Measurements from ENCODE around the gene PTPN7. TPM values are rescaled to one million over a fixed set of nuclear protein-coding genes. Genes with fewer than 3 reads are reported as not detected.
A peak's percentile ranks its signal among the peaks of the same experiment; 100 is the strongest.

The PTPN7 gene
- total and polyA plus RNA-seq, 8 donors = 1.0 to 11.7 (median 1.5) TPM

DNA sequence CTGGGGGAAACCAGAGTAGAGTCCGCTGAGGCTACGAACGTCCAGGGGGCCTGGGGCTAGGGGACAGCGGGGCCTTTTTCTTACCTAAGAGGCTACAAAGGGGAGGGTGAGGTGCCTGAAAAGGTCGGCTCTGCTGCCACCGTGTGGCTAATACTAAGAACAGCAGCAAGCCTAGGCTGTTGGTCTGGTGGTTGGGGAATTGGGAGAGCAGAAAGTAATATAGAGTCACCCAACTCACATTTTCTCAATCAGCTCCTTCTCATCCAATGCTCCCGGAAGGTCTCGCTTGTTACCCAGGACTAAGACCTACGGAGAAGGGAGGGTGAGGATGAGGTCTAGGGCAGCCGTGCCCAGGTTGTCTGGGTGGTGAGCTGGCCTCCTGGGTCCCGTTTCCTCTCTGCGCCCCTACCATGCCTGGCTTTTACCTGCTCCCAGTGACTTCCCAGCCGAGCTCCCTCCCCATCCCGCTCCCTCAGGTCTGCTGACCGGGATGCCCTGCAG lies 25.1 kb downstream of the PTPN7 start:
- no peaks in the 10 kb centered on the region for H3K9me3 ChIP-seq
- H3K4me1 ChIP-seq = peaks cover 13 to 18% of the 10 kb centered on the region in 2 donors
- no peaks in the 10 kb centered on the region for H3K27me3 ChIP-seq
- intact Hi-C loops (cut with DNase I) = no loop called here
- TF ChIP-seq, protein P1, sequence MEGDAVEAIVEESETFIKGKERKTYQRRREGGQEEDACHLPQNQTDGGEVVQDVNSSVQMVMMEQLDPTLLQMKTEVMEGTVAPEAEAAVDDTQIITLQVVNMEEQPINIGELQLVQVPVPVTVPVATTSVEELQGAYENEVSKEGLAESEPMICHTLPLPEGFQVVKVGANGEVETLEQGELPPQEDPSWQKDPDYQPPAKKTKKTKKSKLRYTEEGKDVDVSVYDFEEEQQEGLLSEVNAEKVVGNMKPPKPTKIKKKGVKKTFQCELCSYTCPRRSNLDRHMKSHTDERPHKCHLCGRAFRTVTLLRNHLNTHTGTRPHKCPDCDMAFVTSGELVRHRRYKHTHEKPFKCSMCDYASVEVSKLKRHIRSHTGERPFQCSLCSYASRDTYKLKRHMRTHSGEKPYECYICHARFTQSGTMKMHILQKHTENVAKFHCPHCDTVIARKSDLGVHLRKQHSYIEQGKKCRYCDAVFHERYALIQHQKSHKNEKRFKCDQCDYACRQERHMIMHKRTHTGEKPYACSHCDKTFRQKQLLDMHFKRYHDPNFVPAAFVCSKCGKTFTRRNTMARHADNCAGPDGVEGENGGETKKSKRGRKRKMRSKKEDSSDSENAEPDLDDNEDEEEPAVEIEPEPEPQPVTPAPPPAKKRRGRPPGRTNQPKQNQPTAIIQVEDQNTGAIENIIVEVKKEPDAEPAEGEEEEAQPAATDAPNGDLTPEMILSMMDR (IDR thresholded peaks at IDR 0.05) = peak; percentile 71 to 88
- DNase-seq = peak in 1 of 4 donors; percentile 79
- no peak overlapping the region for H3K4me3 ChIP-seq
- no peak overlapping the region for H3K27ac ChIP-seq
- peak; percentile 72 for ATAC-seq
- H3K36me3 ChIP-seq = peaks cover 4 to 79% of the 10 kb centered on the region in 2 donors

DNA sequence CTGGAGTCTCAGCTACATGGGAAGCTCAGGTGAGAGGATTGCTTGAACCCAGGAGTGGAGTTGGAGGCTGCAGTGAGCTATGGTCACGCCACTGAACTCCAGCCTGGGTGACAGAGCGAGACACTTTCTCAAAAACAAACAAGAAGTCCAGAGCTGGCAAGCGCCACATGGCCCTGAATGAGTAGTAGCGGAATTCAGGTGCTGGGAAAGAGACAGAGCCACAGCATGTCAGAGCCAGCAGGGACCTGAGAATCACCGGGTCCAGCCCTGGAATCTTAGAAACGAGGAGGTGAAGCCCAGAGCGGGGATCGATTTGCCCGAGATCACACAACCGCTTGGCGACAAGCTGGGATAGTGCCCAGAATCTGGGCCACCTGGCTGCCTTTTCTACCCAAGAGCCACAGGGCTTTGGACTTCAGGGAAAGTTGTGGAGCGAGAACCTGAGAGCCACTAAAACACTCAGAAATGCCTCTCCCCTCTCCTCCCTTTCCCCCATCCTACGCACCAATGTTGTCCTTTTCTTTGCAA lies 25.7 kb downstream of the PTPN7 start:
- Histone ChIP-seq H3K9me3 (no peaks in the 10 kb centered on the region), H3K36me3 (peaks cover 4 to 78% of the 10 kb centered on the region in 2 donors), H3K4me3 (no peak overlapping the region), H3K4me1 (peaks cover 13 to 16% of the 10 kb centered on the region in 2 donors), H3K27ac (no peak overlapping the region), H3K27me3 (no peaks in the 10 kb centered on the region)
- DNase-seq (peak in 1 of 4 donors; percentile 26), ATAC-seq (no peak)
- TF ChIP-seq, protein P1 (IDR thresholded peaks at IDR 0.05) = no peak
- intact Hi-C loops (cut with DNase I) = no loop called here

DNA sequence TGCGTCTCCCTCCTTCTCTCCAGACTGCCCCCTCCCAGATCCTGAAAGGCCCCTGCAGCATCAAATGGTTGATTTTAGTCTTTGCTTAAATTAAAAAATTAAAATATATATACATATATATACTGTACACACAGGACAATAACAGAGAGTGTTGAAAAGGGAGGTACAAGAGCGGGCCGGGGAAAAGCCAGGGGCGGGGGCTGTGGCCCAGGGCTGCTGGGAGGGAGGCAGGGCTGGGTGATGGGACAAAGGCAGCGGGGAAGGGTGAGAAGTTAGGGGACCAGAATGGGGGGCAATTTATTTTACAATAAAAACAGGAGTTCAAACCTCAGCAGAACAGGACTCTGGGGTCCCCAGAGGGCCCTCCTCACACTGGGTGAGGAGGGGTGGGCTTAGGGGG lies 26.4 kb downstream of the PTPN7 start:
- TF ChIP-seq, protein P1 (IDR thresholded peaks at IDR 0.05) = no peak
- Histone ChIP-seq H3K4me3 (no peak overlapping the region), H3K27me3 (no peaks in the 10 kb centered on the region), H3K27ac (no peak overlapping the region), H3K4me1 (peaks cover 13 to 16% of the 10 kb centered on the region in 2 donors), H3K9me3 (no peaks in the 10 kb centered on the region), H3K36me3 (peaks cover 4 to 71% of the 10 kb centered on the region in 2 donors)
- intact Hi-C loops (cut with DNase I) = no loop called here
- no peak for DNase-seq
- no peak for ATAC-seq

DNA sequence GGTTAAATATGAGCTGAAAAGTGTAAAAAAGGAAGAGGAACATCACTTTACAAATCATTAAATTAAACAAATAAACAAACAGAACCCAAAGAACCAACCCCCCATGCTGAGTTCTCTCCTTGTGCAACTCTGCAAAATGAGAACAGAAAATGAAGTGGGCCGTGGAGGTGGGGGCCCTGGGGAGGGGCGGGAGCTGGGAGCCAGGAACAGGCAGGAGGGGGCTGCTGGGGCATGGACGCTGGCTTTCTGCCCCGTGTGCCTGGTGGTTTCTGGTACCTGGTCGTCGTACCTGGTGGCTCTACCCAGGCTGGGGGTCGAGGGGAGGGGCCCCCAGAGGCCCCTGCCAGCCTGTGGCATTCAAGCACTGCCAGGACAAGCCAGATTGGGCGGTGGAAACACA lies 26.9 kb downstream of the PTPN7 start:
- ATAC-seq = no peak
- no peaks in the 10 kb centered on the region for H3K9me3 ChIP-seq
- no peaks in the 10 kb centered on the region for H3K27me3 ChIP-seq
- TF ChIP-seq, protein P1 (IDR thresholded peaks at IDR 0.05) = no peak
- intact Hi-C loops (cut with DNase I) = no loop called here
- peaks cover 13 to 16% of the 10 kb centered on the region in 2 donors for H3K4me1 ChIP-seq
- DNase-seq = peak in 1 of 4 donors; percentile 22
- no peak overlapping the region for H3K27ac ChIP-seq
- peaks cover 4 to 69% of the 10 kb centered on the region in 2 donors for H3K36me3 ChIP-seq
- H3K4me3 ChIP-seq = no peak overlapping the region

DNA sequence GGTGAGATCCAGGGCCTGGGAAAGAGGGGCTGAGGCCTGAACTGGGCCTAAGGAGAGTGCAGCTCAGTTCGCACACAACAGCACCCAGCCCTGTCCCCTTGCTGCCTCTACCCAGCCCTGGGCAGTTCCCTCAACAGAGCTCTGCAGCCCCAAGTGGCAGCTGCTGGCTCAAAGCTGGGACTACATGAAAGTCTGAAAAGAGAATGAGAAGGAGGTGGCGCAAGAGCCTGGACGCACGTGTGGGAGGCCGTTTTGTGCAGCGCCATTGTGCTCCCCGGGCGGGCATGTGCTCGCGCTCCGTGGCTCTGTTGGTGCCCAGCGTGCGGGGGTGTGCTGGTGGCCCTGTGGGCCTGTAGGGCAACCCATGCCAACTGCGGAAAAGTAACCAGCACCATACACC lies 27.4 kb downstream of the PTPN7 start:
- ATAC-seq (peak; percentile 41), DNase-seq (peak in 1 of 4 donors; percentile 57)
- H3K4me3 ChIP-seq = no peak overlapping the region
- no peaks in the 10 kb centered on the region for H3K9me3 ChIP-seq
- TF ChIP-seq, protein P1 (IDR thresholded peaks at IDR 0.05) = no peak
- peaks cover 4 to 64% of the 10 kb centered on the region in 2 donors for H3K36me3 ChIP-seq
- intact Hi-C loops (cut with DNase I) = no loop called here
- H3K27ac ChIP-seq = peak overlapping the region; percentile 75 to 77
- H3K4me1 ChIP-seq = peaks cover 13 to 16% of the 10 kb centered on the region in 2 donors
- no peaks in the 10 kb centered on the region for H3K27me3 ChIP-seq
